NCI-H748 treated with DMSO at 0.1 percent for 48 hours (cell line): ENCODE results near the gene CNGA2.
"Not testable (repeated sequence)": the region's sequence is repeated elsewhere in the genome, so short reads cannot be mapped to it uniquely, and the experiment has no call there.

ENCODE experiments used
- DNase-seq: peaks from one replicate; lab custom pipeline; 2025; lab: John Stamatoyannopoulos, UW

CNGA2 gene

GRCh38 chrX:151734446-151734845 is at the start of gene CNGA2:
Gene CNGA2 (plus strand): TSS chrX:151734746. CDS start chrX:151738484, 3,738 bp downstream.
- no peak for DNase-seq

DNA sequence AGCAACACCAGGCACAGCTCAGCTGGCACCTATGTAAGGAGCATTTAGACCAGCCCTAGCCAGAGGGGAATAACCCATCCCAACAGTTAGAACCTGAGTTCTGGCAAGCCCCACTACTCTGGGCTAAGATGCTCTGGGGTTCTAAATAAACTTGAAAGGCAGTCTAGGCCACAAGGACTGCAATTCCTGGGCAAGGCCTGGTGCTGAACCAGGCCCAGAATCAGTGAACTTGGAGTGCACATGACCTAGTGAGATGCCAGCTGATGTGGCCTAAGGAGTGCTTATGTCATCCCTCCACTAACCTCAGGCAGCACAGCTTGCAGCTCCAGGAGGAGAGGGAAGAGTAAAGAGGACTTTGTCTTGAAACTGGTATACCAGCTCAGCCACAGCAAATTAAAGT is 46.9 kb upstream of the CNGA2 start:
- DNase-seq, result no peak

DNA sequence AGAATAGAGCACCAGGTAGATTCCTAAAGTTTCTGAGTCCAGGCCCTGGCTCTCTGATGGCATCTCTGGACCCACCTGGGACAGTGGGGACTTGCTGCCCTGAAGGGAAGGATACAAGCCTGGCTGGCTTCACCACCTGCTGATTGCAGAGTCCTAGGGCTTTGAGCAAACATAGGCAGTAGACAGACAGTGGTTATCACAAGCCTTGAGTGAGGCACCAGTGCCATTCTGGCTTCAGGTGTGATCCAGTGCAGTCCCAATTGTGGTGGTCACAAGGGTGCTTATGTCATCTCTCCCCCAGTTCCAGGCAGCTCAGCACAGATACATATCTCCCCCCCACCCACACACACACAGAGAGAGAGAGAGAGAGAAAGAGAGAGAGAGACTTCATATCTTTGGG is 45.9 kb upstream of the CNGA2 start:
- DNase-seq, result no peak

- DNase-seq, result no peak
These were observed 41.7 kb upstream of the CNGA2 start for GRCh38 chrX:151692825-151693224.

DNA sequence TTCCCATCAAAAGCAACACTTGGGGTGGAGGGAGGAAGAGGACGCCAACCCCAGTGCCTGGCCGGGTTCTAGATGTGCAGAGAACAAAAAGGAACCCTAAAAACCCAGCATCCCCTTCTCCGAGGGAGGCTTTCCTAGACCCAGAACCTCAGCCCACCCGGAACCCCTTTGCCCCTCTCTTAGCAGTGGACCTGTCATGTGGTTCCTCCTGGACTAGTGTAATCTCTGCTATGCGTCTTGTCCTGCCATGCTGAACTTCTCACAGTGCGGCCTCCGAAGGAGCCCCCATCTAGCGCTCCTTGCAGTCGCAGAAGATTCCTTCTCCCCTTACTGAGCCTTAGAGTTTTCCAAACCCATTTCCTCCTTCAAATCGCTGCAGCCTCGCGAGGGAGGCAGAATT is 40.4 kb upstream of the CNGA2 start:
- DNase-seq, result no peak

DNA sequence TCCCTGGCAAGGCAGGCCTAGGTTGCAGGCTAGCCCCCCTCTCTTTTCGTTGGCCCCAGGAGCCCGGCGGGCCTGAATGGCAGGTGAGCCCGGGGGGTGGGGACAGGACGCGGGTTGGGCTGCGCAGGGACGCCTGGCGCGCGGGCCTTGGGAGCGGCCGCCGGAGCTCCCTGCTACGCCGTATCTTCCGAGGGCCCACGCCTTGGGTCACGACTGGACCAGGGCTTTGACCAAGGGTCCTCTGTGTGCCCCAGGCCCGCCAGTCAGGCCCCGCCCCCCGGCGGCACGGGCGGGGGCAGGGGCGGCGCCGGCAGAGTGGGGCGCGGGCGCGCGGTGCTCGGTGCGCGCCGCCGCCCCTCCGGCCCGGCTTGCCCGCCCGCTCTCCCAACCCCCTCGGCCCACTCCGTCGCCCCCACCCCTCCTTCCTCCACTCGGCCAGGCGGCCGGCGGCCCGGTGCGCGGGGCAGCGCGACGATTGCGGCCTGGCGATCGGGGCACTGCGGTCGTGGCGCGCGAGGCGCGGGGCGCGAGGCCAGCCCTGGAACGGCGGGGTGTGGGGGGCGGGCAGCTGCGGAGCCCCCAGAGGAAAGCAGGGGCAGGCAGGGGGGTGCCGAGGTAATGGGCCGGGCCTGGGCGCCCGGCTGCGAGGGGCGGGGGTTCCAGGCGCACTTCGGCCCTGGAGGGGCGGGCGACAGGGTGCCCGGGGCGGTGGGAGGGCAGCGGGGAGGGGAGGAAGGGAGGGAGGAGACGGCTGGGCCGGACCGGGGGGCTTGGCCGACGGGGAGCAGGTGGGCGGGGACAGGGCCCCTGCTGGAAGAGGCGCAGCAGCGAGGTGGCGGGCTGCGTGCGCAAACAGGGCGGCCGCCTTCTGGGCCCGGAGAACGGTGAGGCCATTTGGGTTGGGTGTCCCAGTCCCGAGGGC is 39.6 kb upstream of the CNGA2 start, which contains the start of gene PRRG3:
Gene PRRG3 (plus strand): TSS at position 798 of the 922 bp plus-strand sequence. CDS start 3,357 bp downstream, outside the sequence.
- no peak for DNase-seq

DNA sequence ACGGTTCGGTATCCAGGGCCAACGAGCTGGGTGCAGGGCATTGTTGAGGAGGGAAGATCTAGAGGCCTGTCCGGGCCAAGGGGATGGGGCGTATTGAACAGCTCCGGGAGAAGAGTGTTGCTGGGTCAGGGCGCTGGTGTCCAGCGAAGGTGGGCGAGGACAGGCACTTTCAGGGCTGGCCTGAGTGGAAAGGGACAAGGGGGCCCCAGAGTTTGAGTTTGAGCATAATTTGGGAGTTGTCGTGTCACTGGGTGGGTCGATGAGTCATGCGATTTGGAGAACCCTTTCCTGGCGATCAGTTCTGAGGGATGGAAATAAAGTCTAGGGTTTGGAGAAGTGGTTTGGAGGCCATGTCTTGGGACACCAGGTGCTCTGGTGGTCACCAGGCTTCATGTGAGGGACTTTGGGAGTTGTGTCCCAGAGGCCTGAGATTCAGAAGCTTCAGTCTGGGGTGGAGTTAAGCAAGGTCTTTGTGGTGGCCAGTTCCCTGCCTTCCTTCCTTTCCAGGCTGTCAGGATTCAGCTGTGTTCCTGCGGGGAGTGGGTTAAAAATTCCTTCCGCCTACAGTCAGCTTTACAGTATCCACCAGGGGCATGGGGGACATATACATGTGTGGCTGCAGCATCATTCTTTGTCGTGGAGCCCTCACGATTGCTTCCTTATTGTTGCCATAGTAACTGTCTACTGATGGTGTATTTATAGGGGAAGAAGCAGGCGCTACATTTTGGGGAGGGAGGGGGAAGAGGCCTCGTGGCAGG is 38.8 kb upstream of the CNGA2 start:
- no peak for DNase-seq

GRCh38 chrX:151697082-151697481 is 37.5 kb upstream of the CNGA2 start:
- DNase-seq, result not testable (repeated sequence)

DNA sequence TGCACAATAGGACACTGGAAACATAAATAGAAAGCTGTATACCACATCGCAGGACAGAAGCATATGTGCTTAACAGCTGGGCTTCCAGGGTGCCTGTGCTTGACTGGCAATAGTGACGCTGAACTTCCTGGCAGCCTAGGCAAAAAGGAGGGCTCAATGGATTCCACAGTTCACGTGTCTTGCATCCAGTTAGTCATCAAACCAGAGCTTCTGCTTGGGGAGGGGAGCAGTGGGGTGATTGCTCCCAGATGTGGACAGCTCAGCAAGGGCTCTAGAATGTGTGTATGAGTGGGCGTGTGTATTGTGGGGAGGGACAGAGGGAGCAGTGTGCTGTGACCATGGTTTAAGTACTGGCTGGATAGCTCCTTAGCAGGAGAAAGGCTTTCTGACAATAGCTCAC is 37.0 kb upstream of the CNGA2 start:
- DNase-seq, result no peak

DNA sequence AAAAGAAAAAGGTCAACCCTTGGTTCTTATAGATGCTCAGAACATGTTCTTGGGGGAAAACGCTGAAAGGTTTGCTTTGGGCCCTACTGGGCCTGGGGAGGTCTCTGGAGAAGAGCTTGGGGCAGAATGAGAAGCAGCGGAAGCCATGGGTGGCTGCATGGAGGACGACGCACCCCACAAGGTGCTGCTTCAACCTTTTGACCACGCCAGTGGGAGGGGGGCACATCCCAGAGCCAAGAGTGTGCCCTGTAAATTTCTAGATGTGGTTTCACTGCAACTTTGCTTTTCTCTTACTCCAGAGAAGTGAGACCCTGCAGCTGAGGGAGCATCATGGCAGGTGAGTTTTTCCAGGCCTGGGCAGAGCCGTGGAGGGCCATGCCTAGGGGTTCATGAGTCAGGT is 36.1 kb upstream of the CNGA2 start:
- no peak for DNase-seq

- no peak for DNase-seq
These were observed 34.8 kb upstream of the CNGA2 start for GRCh38 chrX:151699746-151700145.

- DNase-seq, result no peak
These were observed 34.0 kb upstream of the CNGA2 start for GRCh38 chrX:151700581-151700980.

GRCh38 chrX:151701071-151701470 is 33.5 kb upstream of the CNGA2 start:
- DNase-seq, result no peak

DNA sequence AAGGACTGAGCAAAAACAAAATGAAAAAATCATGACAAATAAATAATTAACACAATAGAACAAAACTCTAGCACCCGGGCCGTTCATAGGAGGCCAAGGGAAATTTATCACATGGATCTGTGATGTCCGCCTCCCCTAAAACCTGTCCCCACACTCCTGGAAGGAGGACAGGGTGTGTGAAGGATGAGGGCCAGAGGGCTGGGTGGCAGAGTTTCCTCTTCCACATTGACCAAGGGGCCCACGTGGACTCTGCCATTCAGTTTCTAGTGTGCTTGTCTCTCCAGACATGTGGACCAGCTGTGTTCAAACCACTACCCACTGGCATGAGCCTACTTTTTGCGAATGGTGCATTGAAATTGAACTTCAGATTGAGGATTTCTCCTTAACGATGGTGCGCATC is 33.0 kb upstream of the CNGA2 start:
- DNase-seq, result no peak

DNA sequence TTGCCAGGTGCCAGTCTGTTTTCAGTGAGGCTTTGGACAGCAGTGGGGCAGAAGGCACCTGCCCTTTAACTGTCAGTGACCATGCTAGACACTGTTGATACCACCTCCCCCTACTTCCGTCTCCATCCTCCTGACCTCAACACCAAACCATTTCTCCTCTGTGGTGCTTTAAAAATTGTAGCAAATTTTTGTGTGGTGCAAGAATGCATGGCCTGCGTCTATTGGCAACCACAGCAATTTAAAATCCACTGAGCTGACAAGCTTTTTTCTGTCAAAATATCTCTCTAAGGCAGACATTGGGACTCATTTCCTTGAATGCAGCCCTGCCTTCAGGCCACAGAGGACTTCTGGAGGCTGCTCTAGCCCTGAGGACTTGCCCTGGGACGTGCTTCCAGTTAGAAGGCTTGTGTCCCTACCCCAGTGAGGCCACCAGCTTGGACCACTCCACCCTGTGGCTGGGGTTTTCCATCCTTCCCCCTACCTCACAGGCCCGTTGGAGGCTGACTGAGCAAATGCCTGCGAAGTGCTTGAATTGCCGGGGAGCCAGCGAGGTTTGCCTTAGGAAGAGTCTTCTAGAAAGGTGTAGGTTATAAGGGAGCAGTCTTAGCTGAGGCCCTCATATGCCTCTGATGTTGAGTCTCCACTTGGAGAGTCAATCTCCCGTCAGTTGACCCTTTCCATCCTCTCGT is 32.4 kb upstream of the CNGA2 start:
- no peak for DNase-seq

- no peak for DNase-seq
These were observed 31.7 kb upstream of the CNGA2 start for GRCh38 chrX:151702741-151703340.

DNA sequence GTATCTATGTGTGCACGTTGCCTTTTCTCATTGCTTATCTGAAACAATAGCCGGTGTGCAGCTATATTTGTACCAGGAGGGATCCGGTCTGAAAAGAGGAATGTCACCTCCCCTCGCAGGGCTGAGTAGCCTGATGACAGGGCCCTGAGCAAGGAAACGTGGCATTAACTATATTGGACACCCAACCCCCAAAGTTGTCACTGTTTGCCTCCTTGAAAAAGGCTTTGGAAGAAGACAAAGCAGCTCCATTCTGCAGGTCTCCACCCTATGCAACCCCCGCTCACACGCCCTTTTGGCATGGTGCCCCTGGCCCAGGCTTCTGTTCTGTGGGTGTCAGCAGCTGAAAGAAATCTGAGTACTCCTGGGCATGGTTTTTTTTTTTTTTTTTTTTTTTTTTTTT is 31.1 kb upstream of the CNGA2 start:
- DNase-seq, result no peak

- no peak for DNase-seq
These were observed 30.4 kb upstream of the CNGA2 start for GRCh38 chrX:151704041-151704663.

DNA sequence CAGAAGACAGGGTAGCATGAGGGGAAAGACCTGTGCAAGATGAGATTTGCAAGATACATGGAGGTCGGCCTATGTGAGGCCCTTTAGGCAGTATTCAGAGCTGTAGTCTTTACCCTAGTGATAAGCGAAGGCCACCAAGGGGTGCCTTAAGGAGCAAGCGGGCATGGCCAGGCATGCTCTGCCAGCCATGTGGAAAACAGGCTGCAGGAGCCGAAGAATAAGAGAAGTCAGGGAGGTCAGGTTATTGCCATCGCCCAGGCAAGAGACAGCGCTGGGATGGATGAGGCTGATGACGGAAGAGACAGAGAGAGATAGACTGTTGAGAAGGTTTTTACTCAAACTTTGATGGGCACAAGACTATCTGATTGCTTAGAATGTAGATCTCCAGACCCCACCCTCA is 25.7 kb upstream of the CNGA2 start:
- DNase-seq, result no peak

DNA sequence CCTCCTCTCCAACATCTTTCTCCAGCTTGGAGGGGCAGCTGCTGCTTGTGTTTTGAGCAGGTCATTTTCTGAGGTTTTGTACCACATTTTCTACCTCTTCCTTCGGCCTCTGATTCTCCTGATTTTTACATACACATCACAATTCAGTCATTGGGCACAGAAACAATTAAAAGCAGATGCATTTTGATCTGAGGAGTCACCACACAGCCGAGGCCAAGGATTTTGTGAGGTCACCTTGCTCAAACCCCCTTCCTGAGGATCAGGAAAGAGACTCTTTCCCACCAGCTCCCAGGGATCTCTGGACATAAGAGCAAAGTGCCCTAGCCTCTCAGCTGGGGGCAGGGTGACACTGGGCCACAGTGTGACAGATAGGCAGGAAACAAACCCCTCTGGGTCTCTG is 24.1 kb upstream of the CNGA2 start:
- no peak for DNase-seq

DNA sequence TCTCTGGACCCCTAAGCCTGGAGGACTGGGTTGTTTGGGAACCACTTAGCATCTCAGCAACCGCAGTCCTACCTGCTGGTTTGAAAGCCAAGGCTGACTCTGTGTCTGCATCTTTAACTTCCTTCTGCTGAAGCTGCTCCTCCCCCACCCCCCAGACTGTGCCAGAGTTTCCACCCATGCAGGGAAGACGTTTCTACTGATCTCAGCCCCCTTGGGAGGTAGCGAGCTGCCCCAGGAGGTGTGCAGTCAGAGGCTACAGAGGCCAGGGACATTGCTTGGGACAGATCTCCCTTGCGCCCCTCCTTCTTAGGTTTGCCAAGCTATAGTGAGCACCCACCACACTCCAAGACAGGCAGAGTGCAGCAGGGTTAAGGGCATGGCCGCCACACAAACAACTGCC is 23.4 kb upstream of the CNGA2 start:
- no peak for DNase-seq

- no peak for DNase-seq
These were observed 22.8 kb upstream of the CNGA2 start for GRCh38 chrX:151711787-151712186.
